CD14-positive monocyte (primary cell): ENCODE results near the gene EVX2. TPM values are rescaled to one million over a fixed set of nuclear protein-coding genes. Genes with fewer than 3 reads are reported as not detected.

Source experiments
- DNase-seq, 3 donors: peaks; one replicate each; pipeline ENCODE4 v3.0.0-alpha.2; 2011 to 2022
- H2AFZ ChIP-seq: 2 replicates; pipeline ENCODE4 v1.6.0; 2012; ENCODE audit warnings: mild to moderate bottlenecking, low read depth, low read length, inconsistent platforms; ENCODE audit not compliant: insufficient read depth, poor library complexity, severe bottlenecking
- H3K27ac ChIP-seq, 2 donors: 1 replicate in 1 of 2; 2 replicates in 1 of 2; pipeline ENCODE4 v1.5.1; 2012 to 2013; ENCODE audit warnings: low read length in 2 of 2, control low read depth in 1 of 2, inconsistent platforms in 1 of 2, low read depth in 1 of 2, mild to moderate bottlenecking in 1 of 2
- H3K27me3 ChIP-seq, 2 donors: one replicate each; pipeline versions ENCODE4 v1.6.0 to v1.6.1; 2011 to 2013; ENCODE audit warnings: low read length in 2 of 2; ENCODE audit not compliant: control insufficient read depth in 2 of 2, insufficient read depth in 2 of 2
- H3K36me3 ChIP-seq, 2 donors: replicated peaks in 1 of 2; 1 replicate in 1 of 2; 2 replicates in 1 of 2; pipeline versions ENCODE4 v1.5.1 to v1.6.1; 2012 to 2013; ENCODE audit warnings: low read length in 2 of 2, control low read depth in 1 of 2, inconsistent platforms in 1 of 2, mild to moderate bottlenecking in 1 of 2; ENCODE audit not compliant: insufficient read depth in 2 of 2, control insufficient read depth in 1 of 2
- H3K4me1 ChIP-seq, 2 donors: 1 replicate in 1 of 2; 2 replicates in 1 of 2; pipeline versions ENCODE4 v1.5.1 to v1.6.1; 2012 to 2013; ENCODE audit warnings: low read length in 2 of 2, control low read depth in 1 of 2, inconsistent platforms in 1 of 2, mild to moderate bottlenecking in 1 of 2, moderate library complexity in 1 of 2; ENCODE audit not compliant: insufficient read depth in 2 of 2, control insufficient read depth in 1 of 2
- H3K4me2 ChIP-seq: replicated peaks from 2 replicates; pipeline ENCODE3; 2012; ENCODE audit warnings: low read length, moderate library complexity, mild to moderate bottlenecking; ENCODE audit not compliant: poor library complexity, severe bottlenecking; ENCODE audit errors: extremely low read depth
- H3K4me3 ChIP-seq, 3 experiments: fragments of 200-600 bp in 1 of 3; sonication (generic) in 1 of 3; replicated peaks in 1 of 3; 1 replicate in 2 of 3; 2 replicates in 1 of 3; pipeline ENCODE4 v1.5.1; 2011 to 2013; ENCODE audit warnings: low read length in 3 of 3, mild to moderate bottlenecking in 3 of 3, control low read depth in 2 of 3, low read depth in 2 of 3, inconsistent platforms in 1 of 3, moderate library complexity in 1 of 3
- H3K79me2 ChIP-seq: 2 replicates; pipeline ENCODE4 v1.6.0; 2012; ENCODE audit warnings: mild to moderate bottlenecking, control low read depth, inconsistent platforms, low read length, moderate library complexity; ENCODE audit not compliant: insufficient read depth
- H3K9ac ChIP-seq: 2 replicates; pipeline ENCODE4 v1.6.0; 2017; ENCODE audit warnings: low read length, mild to moderate bottlenecking; ENCODE audit not compliant: insufficient read depth, poor library complexity, severe bottlenecking
- H3K9me3 ChIP-seq, 2 donors: replicated peaks in 1 of 2; 1 replicate in 1 of 2; 2 replicates in 1 of 2; pipeline versions ENCODE4 v1.5.1 to v1.6.1; 2012 to 2013; ENCODE audit warnings: low read length in 2 of 2, control low read depth in 1 of 2; ENCODE audit not compliant: control insufficient read depth in 1 of 2, insufficient read depth in 1 of 2
- H4K20me1 ChIP-seq: 2 replicates; pipeline ENCODE4 v1.6.0; 2012; ENCODE audit warnings: mild to moderate bottlenecking, low read length, control low read depth, moderate library complexity; ENCODE audit not compliant: insufficient read depth
- H3K27ac Mint-ChIP-seq, 7 donors: one replicate each; pipeline ENCODE4 v1.8.0; 2020; ENCODE audit warnings: mild to moderate bottlenecking in 7 of 7, mixed read lengths in 7 of 7, moderate library complexity in 6 of 7, inconsistent platforms in 2 of 7
- H3K27me3 Mint-ChIP-seq, 3 donors: one replicate each; pipeline ENCODE4 v1.8.0; 2021 to 2022; ENCODE audit warnings: low read depth in 3 of 3, mild to moderate bottlenecking in 3 of 3, mixed read lengths in 3 of 3, moderate library complexity in 3 of 3, inconsistent platforms in 1 of 3
- H3K36me3 Mint-ChIP-seq, 2 donors: one replicate each; pipeline ENCODE4 v1.8.0; 2020; ENCODE audit warnings: mixed read lengths in 2 of 2, inconsistent platforms in 1 of 2, mild to moderate bottlenecking in 1 of 2
- H3K4me1 Mint-ChIP-seq: one replicate; pipeline ENCODE4 v1.8.0; 2020; ENCODE audit warnings: mild to moderate bottlenecking, mixed read lengths
- H3K4me3 Mint-ChIP-seq, 2 donors: one replicate each; pipeline ENCODE4 v1.8.0; 2020; ENCODE audit warnings: mild to moderate bottlenecking in 2 of 2, mixed read lengths in 2 of 2, moderate library complexity in 1 of 2
- H3K9me3 Mint-ChIP-seq, 7 donors: one replicate each; pipeline ENCODE4 v1.8.0; 2020 to 2022; ENCODE audit warnings: mixed read lengths in 7 of 7, mild to moderate bottlenecking in 6 of 7, moderate library complexity in 6 of 7, inconsistent platforms in 2 of 7
- CTCF ChIP-seq: fragments of 200-600 bp; IDR thresholded peaks from one replicate; pipeline ENCODE4 v1.8.0; 2022; ENCODE audit warnings: antibody characterized with exemption, mild to moderate bottlenecking
- WGBS: methylation state at CpG from one replicate; pipeline ENCODE4 v1.1.5; 2013; ENCODE audit warnings: missing lambda C conversion rate; ENCODE audit not compliant: insufficient coverage; 5-methylcytosine and 5-hydroxymethylcytosine counted together
- intact Hi-C, 2 donors: fragments of 100-400 bp; cut with micrococcal nuclease; formaldehyde crosslinking; loops; one replicate each; pipeline versions ENCODE4 v1.15.0 to v1.15.1; 2023
- polyA plus RNA-seq, 3 donors: library from polyadenylated mRNA; depleted of rRNA in 1 of 3; unstranded in 2 of 3; stranded (reverse) in 1 of 3; fragments of 300-500 nt in 2 of 3; fragments of >200 nt in 1 of 3; fragmentation: Illumina TruSeq in 2 of 3; gene quantifications; 1 replicate in 2 of 3; 2 replicates in 1 of 3; pipeline ENCODE4 v1.2.3, GENCODE V29; 2012 to 2021

The EVX2 gene
- polyA plus RNA-seq, 3 donors = not detected

GRCh38 chr2:176089843-176090395 is 6.2 kb upstream of the EVX2 start:
- no peak overlapping the region for H3K27ac ChIP-seq
- no peaks in the 10 kb centered on the region for H4K20me1 ChIP-seq
- H3K9me3 ChIP-seq = peaks cover 0 to 83% of the 10 kb centered on the region in 2 donors
- TF ChIP-seq CTCF = no peak
- no peak overlapping the region for H2AFZ ChIP-seq
- peaks cover 14 to 22% of the 10 kb centered on the region in 2 donors for H3K4me1 ChIP-seq
- no peak overlapping the region for H3K4me3 ChIP-seq
- Mint-ChIP-seq H3K9me3 (peaks cover 0 to 40% (median 28%) of the 10 kb centered on the region in 7 donors), H3K36me3 (peaks cover 0 to 19% of the 10 kb centered on the region in 2 donors), H3K27me3 (peaks cover 93 to 98% (median 95%) of the 10 kb centered on the region in 3 donors), H3K27ac (no peak overlapping the region), H3K4me3 (peak overlapping the region in 1 of 2 donors; percentile 98), H3K4me1 (peaks cover 30% of the 10 kb centered on the region)
- H3K36me3 ChIP-seq = no peaks in the 10 kb centered on the region
- H3K79me2 ChIP-seq = no peaks in the 10 kb centered on the region
- peaks cover 91 to 94% of the 10 kb centered on the region in 2 donors for H3K27me3 ChIP-seq
- no peak overlapping the region for H3K4me2 ChIP-seq
- no peak for DNase-seq
- intact Hi-C loops = loop anchor here (10.0 kb wide), 2 partner anchors 405 to 1755 kb away; partner anchors contain the start of gene SP9 (in 1 of the 2)
- no peak overlapping the region for H3K9ac ChIP-seq

GRCh38 chr2:176088937-176089842 is 5.4 kb upstream of the EVX2 start:
- intact Hi-C loops = no loop called here
- DNase-seq = no peak
- Histone ChIP-seq H3K27ac (no peak overlapping the region), H2AFZ (no peak overlapping the region), H3K27me3 (peaks cover 91 to 94% of the 10 kb centered on the region in 2 donors), H4K20me1 (no peaks in the 10 kb centered on the region), H3K9ac (no peak overlapping the region), H3K9me3 (peaks cover 0 to 81% of the 10 kb centered on the region in 2 donors), H3K4me2 (no peak overlapping the region), H3K36me3 (no peaks in the 10 kb centered on the region), H3K4me3 (no peak overlapping the region), H3K79me2 (no peaks in the 10 kb centered on the region), H3K4me1 (peaks cover 14 to 22% of the 10 kb centered on the region in 2 donors)
- H3K27ac Mint-ChIP-seq = no peak overlapping the region
- peaks cover 0 to 19% of the 10 kb centered on the region in 2 donors for H3K36me3 Mint-ChIP-seq
- peaks cover 93 to 98% (median 95%) of the 10 kb centered on the region in 3 donors for H3K27me3 Mint-ChIP-seq
- WGBS = 9% methylated on average over 6 of the region's 6 CpGs
- H3K4me1 Mint-ChIP-seq = peaks cover 33% of the 10 kb centered on the region
- H3K4me3 Mint-ChIP-seq = peak overlapping the region in 1 of 2 donors; percentile 98
- no peak for TF ChIP-seq CTCF
- peaks cover 0 to 44% (median 30%) of the 10 kb centered on the region in 7 donors for H3K9me3 Mint-ChIP-seq
